SU-DHL-6 (cell line): ENCODE measurements around the gene RARS1.
"Not testable (repeated sequence)": the region's sequence is repeated elsewhere in the genome, so short reads cannot be mapped to it uniquely, and the experiment has no call there.

Experiments used
- H2AFZ ChIP-seq: fragments of 200-600 bp; sonication (generic); 2 replicates; pipeline ENCODE4 v1.6.1; 2014; ENCODE audit warnings: low read depth, mild to moderate bottlenecking, moderate library complexity, mixed read lengths, antibody characterized with exemption, low read length; ENCODE audit not compliant: severe bottlenecking
- H3F3A ChIP-seq: fragments of 200-600 bp; shearing (Covaris generic); 2 replicates; pipeline ENCODE4 v1.6.0; 2016; ENCODE audit warnings: antibody characterized with exemption, mild to moderate bottlenecking; ENCODE audit not compliant: insufficient read depth
- H3K27ac ChIP-seq: fragments of 200-600 bp; sonication (generic); 2 replicates; pipeline ENCODE4 v1.5.1; 2016; ENCODE audit warnings: low read depth, mild to moderate bottlenecking, low read length, moderate library complexity, mixed read lengths
- H3K27me3 ChIP-seq: fragments of 200-600 bp; sonication (generic), shearing (Covaris generic); 2 replicates; pipeline ENCODE4 v1.6.0; 2014; ENCODE audit warnings: mild to moderate bottlenecking, low read length
- H3K36me3 ChIP-seq: fragments of 200-600 bp; sonication (generic); 2 replicates; pipeline ENCODE4 v1.6.1; 2014; ENCODE audit warnings: mild to moderate bottlenecking, low read length, mixed read lengths
- H3K4me2 ChIP-seq: fragments of 300-600, 200-600 bp; shearing (Covaris generic), sonication (generic); 2 replicates; pipeline ENCODE4 v1.6.0; 2014; ENCODE audit warnings: low read length, low read depth, mild to moderate bottlenecking; ENCODE audit not compliant: poor library complexity, severe bottlenecking
- H3K4me3 ChIP-seq: fragments of 200-600 bp; sonication (generic); 2 replicates; pipeline ENCODE4 v1.5.1; 2014; ENCODE audit warnings: antibody characterized with exemption, low read length, mild to moderate bottlenecking, mixed read lengths; ENCODE audit not compliant: insufficient read depth, poor library complexity, severe bottlenecking
- H3K79me2 ChIP-seq: fragments of 200-600 bp; sonication (generic); 2 replicates; pipeline ENCODE4 v1.6.1; 2014; ENCODE audit warnings: mild to moderate bottlenecking, low read length, moderate library complexity; ENCODE audit not compliant: insufficient read depth
- H3K9ac ChIP-seq: fragments of 200-600 bp; sonication (generic); 2 replicates; pipeline ENCODE4 v1.7.0; 2014; ENCODE audit warnings: mild to moderate bottlenecking, low read length
- H3K9me2 ChIP-seq: fragments of 200-600 bp; sonication (generic); replicated peaks from 2 replicates; pipeline ENCODE4 v1.6.1; 2014; ENCODE audit warnings: low read length; ENCODE audit not compliant: insufficient read depth
- H3K9me3 ChIP-seq: fragments of 200-600 bp; sonication (generic); 2 replicates; pipeline ENCODE4 v1.6.1; 2014; ENCODE audit warnings: low read length, mixed read lengths; ENCODE audit not compliant: insufficient read depth
- H4K20me1 ChIP-seq: fragments of 200-600 bp; sonication (generic); 2 replicates; pipeline ENCODE4 v1.6.1; 2014; ENCODE audit warnings: low read depth, mild to moderate bottlenecking, antibody characterized with exemption, low read length, moderate library complexity, mixed read lengths
- EZH2phosphoT487 ChIP-seq: fragments of 200-600 bp; sonication (generic), shearing (Covaris generic); conservative IDR thresholded peaks from 2 replicates; pipeline ENCODE4 v1.6.1; 2018; ENCODE audit warnings: mild to moderate bottlenecking, antibody characterized with exemption, low read length, moderate library complexity, mixed read lengths
- TF ChIP-seq, protein P1 (sequence below): fragments of 200-600 bp; sonication (generic); IDR thresholded peaks from one replicate; pipeline ENCODE4 v1.5.1; 2017; ENCODE audit warnings: antibody characterized with exemption, mild to moderate bottlenecking, low read length, moderate library complexity; ENCODE audit not compliant: insufficient read depth, poor library complexity, severe bottlenecking

RARS1 gene

GRCh38 chr5:168530621-168531150, 44.4 kb downstream of the RARS1 start:
- H3K4me2 ChIP-seq = no peak overlapping the region
- H3K9me3 ChIP-seq = no peaks in the 10 kb centered on the region
- no peak overlapping the region for H3K27ac ChIP-seq
- H3K9me2 ChIP-seq = no peaks in the 10 kb centered on the region
- H3K79me2 ChIP-seq = no peaks in the 10 kb centered on the region
- no peaks in the 10 kb centered on the region for H3F3A ChIP-seq
- no peak for TF ChIP-seq EZH2phosphoT487
- TF ChIP-seq, protein P1, sequence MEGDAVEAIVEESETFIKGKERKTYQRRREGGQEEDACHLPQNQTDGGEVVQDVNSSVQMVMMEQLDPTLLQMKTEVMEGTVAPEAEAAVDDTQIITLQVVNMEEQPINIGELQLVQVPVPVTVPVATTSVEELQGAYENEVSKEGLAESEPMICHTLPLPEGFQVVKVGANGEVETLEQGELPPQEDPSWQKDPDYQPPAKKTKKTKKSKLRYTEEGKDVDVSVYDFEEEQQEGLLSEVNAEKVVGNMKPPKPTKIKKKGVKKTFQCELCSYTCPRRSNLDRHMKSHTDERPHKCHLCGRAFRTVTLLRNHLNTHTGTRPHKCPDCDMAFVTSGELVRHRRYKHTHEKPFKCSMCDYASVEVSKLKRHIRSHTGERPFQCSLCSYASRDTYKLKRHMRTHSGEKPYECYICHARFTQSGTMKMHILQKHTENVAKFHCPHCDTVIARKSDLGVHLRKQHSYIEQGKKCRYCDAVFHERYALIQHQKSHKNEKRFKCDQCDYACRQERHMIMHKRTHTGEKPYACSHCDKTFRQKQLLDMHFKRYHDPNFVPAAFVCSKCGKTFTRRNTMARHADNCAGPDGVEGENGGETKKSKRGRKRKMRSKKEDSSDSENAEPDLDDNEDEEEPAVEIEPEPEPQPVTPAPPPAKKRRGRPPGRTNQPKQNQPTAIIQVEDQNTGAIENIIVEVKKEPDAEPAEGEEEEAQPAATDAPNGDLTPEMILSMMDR = no peak
- H3K27me3 ChIP-seq = no peaks in the 10 kb centered on the region
- H3K4me3 ChIP-seq = no peak overlapping the region
- no peaks in the 10 kb centered on the region for H4K20me1 ChIP-seq
- no peaks in the 10 kb centered on the region for H3K36me3 ChIP-seq
- no peak overlapping the region for H3K9ac ChIP-seq
- H2AFZ ChIP-seq = no peak overlapping the region

- TF ChIP-seq EZH2phosphoT487 = no peak
- TF ChIP-seq, protein P1 = no peak
- H3K36me3 ChIP-seq = no peaks in the 10 kb centered on the region
- no peaks in the 10 kb centered on the region for H3K27me3 ChIP-seq
- H3K4me2 ChIP-seq = no peak overlapping the region
- H3F3A ChIP-seq = no peaks in the 10 kb centered on the region
- no peaks in the 10 kb centered on the region for H4K20me1 ChIP-seq
- no peaks in the 10 kb centered on the region for H3K79me2 ChIP-seq
- no peak overlapping the region for H3K4me3 ChIP-seq
- no peak overlapping the region for H2AFZ ChIP-seq
- H3K9me3 ChIP-seq = no peaks in the 10 kb centered on the region
- no peak overlapping the region for H3K27ac ChIP-seq
- no peak overlapping the region for H3K9ac ChIP-seq
- no peaks in the 10 kb centered on the region for H3K9me2 ChIP-seq
These were observed 44.9 kb downstream of the RARS1 start for GRCh38 chr5:168531191-168531590.

DNA sequence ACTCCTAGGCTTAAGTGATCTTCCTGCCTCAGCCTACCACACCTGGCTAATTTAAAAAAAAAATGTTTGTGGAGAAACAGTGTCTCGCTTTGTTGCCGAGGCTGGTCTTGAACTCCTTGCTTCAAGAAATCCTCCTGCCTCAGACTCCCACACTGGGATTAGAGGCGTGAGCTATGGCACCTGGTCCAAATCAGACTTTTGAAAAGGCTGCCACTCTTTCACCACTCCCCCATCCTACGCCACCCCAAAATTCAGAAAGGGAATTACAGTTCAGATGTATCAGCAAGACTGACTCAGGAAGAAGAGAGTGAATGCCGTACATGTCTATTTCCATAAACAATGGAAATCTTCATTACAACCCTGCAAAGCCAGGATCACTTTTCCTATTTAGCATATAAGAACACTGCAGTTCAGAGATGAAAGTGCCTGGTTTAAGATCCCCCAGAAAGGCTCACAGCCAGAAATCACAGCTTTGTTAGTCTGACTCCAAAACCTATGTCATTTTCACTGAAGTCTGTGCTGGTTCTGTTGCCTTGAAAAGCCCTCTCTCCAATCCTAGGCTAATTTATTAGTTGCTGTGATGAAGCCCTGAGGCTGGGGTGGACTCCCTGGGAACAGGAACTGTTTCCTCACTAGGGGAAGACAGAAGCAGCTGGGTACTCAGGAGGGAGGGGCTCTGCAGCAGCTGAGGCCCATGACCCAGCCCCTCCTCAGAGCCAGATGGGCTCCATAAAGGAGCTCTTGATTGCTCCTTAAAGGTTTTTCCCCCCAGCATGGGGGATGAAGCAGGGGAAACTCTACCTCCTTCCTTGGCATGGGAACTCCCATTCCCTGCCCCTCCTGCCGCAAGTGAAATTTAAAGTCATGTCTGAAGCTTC, 46.0 kb downstream of the RARS1 start:
- H3K9me3 ChIP-seq = no peaks in the 10 kb centered on the region
- TF ChIP-seq, protein P1 = no peak
- TF ChIP-seq EZH2phosphoT487 = no peak

DNA sequence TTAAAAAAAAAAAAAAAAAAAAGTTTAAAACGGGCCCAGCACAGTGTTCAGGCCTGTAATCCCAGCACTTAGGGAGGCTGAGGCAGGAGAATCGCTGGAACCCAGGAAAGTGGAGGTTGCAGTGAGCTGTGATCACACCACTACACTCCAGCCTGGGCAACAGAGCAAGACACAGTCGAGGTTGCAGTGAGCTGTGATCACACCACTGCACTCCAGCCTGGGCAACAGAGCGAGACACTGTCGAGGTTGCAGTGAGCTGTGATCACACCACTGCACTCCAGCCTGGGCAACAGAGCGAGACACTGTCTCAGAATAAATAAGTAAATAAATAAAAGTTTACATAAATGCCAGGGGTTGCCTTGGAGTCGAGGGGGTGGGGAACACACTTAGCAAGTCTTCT, 48.1 kb downstream of the RARS1 start:
- not testable (repeated sequence) for H3K36me3 ChIP-seq, H3K9ac ChIP-seq, H3K4me2 ChIP-seq, H3K9me2 ChIP-seq, H3K27ac ChIP-seq, H4K20me1 ChIP-seq, H3K79me2 ChIP-seq, H3F3A ChIP-seq, H3K9me3 ChIP-seq, H2AFZ ChIP-seq, H3K27me3 ChIP-seq, H3K4me3 ChIP-seq

More for the DNA sequence above, 46.0 kb downstream of the RARS1 start:
- no peak overlapping the region for H3K4me3 ChIP-seq
- no peaks in the 10 kb centered on the region for H3K36me3 ChIP-seq
- no peaks in the 10 kb centered on the region for H3K9me2 ChIP-seq
- H3K4me2 ChIP-seq = no peak overlapping the region
- no peaks in the 10 kb centered on the region for H3K27me3 ChIP-seq
- no peak overlapping the region for H3K9ac ChIP-seq
- no peak overlapping the region for H2AFZ ChIP-seq
- no peaks in the 10 kb centered on the region for H3F3A ChIP-seq
- no peak overlapping the region for H3K27ac ChIP-seq
- no peaks in the 10 kb centered on the region for H4K20me1 ChIP-seq
- H3K79me2 ChIP-seq = no peaks in the 10 kb centered on the region
